Smooth muscle cell of the coronary artery (primary cell): Measurements from ENCODE around the gene RNU4-1. TPM values are rescaled to one million over a fixed set of nuclear protein-coding genes. Genes with fewer than 3 reads are reported as not detected.

ENCODE experiments used
- total RNA-seq: library from RNA; depleted of rRNA; stranded (reverse); fragments of >200 nt; gene quantifications from 2 replicates; pipeline ENCODE4 v1.2.3, GENCODE V29; 2014; ENCODE audit warnings: low replicate concordance

Gene RNU4-1
- under 0.01 and 55.9 TPM in 2 replicates for total RNA-seq

DNA sequence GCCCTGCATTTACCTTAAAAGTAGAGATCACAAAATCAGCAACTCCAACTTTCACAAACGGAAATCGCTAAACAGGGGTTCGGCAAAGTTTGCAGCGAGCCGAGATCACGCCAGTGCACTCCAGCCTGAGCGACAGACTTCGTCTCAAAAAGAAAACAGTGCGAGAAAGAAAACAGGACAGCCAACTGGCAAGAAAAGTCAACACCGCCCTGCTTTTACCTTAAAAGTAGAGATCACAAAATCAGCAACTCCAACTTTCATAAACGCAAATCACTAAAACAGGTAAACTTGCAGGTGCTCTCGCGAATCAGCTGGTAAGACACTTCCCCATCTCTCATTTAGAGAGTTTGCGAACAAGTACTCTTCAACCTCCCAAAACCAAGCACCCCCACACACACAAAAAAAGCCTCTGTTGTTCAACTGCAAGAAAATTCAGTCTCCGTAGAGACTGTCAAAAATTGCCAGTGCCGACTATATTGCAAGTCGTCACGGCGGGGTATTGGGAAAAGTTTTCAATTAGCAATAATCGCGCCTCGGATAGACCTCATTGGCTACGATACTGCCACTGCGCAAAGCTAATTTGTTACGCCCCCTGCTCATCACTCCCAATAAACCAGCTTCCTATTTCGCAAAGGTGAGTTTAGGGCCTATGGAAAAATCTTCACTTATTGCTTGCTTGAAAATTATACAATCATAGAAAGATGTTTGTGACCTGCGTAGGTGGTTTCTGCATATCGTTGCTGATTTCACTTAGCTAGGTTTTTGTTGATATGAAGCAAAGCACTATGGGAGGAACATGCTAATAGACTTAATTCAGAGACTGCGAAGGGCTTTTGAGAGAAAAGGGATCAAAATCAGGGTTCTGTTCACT, at the start of gene RNU4-1:
Gene RNU4-1 (minus strand): TSS at position 577 of the 871 bp plus-strand sequence.

DNA sequence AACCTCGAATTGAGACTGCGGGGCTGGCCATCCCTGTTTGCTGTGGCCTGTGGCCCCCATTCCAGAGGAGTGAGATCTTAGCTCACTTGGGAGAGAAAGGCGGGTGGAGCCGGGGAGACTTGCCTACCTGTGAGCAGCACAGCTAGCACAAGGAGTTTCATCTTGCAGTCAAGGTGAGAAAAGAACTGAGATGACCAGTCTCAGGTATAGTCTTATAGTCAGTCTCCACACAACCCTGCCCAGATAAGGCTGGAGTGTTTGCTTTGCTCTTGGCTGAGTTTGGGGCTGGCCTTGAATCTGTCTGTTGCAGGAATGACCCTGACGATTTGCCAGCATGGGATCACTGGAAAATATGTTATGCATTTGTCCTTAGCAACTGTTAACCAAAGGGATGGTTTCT, 34.6 kb upstream of the RNU4-1 start, which contains the start of gene PLA2G1B:
Gene PLA2G1B (minus strand): TSS at position 187 of the 400 bp plus-strand sequence. CDS start 26 bp downstream, at position 161.

DNA sequence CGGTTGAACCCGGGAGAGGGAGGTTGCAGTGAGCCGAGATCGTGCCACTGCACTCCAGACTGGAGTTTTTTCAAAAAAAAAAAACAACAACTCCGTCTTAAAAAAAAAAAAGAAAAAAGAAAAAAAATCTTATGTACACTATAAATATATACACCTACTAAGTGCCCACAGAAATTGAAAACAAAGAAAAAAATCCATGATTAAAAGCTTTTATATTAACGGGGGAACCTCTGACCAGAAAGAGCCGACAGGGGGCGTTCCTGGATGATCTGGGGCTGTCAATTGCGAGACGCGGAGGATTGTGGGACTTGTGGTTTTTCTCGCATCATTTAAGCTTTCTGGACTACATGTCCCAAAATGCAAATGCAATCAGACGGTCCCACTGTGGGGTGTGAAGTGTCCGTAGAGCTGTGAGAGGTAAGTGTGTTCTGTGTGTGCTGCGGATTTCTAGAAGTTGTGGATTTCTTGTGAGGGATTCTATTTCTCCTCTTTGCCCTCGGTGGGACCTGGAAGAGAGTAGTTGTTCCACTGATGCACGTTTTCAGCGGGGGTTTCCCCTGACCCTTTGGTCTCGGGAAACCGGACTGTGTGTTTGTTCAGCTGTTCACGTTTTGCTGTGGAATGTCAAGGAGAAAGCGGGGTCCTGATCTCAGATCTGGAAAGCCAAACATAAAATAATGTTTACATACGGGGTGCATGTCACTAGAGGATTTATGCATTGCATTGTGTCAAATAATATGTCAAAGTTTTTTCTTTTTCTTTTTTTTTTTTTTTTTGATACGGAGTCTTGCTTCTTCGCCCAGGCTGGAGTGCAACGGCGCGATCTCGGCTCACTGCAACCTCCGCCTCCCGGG, 9.2 kb upstream of the RNU4-1 start, which contains the start of gene SIRT4:
Gene SIRT4 (plus strand): TSS at position 360 of the 854 bp plus-strand sequence. CDS start 1,241 bp downstream, outside the sequence.

DNA sequence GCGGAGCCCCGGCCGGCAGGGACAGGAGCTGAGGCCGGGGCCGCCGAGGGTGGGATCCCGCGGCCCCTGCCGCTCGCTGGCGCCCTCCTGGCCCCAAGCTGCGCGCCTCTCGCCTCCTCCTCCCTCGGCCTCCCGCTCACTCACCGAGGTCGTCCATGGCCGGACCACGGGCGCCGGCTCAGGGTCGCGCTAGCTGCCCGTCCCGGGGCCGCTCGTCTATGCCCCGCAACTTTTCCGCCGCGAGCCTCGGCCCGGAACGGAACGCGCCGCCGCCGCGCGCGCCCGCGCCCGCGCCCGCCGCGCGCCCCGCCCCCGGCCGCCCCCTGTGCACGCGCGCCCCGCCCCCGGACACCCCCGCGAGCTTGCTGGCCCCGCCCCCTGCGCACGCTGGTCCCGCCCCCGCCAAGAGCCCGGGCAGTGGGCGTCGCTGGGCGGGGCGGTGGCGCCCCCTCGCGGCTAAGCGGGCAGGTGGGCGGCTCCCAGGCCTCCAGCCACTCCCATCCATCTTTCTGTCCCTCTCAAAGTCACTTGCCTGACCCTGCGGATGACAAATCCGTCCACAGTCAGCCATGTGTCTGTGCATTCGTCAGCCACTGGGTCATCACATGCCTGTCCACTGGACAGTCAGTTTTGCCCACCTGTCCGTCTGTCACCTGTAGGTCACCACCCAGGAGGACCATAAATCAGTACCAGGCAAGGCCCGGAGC, 27.4 kb downstream of the RNU4-1 start, which contains the start of gene PXN:
Gene PXN (minus strand): TSS at position 258 of the 707 bp plus-strand sequence. CDS start 101 bp downstream, at position 157.

Other genes starting within 250 kb of the RNU4-1 start
- 27.7 and 69.4 TPM in 2 replicates for gene RAB35, start 176.5 kb downstream of the RNU4-1 start, total RNA-seq
- 66.8 and 102 TPM in 2 replicates for gene GCN1, start 98.5 kb downstream of the RNU4-1 start, total RNA-seq
- 3,616 and 4,331 TPM in 2 replicates for gene RPLP0, start 92.1 kb downstream of the RNU4-1 start, total RNA-seq
- 4.4 and 22.3 TPM in 2 replicates for gene PXN, start 27.5 kb downstream of the RNU4-1 start, total RNA-seq
- gene RNU4-2, start 1.3 kb downstream of the RNU4-1 start, total RNA-seq = under 0.01 and 251 TPM in 2 replicates
- gene SIRT4, start 9.1 kb upstream of the RNU4-1 start, total RNA-seq = 1.5 and 2.9 TPM in 2 replicates
- gene PLA2G1B, start 34.5 kb upstream of the RNU4-1 start, total RNA-seq = not detected in 2 replicates
- gene MSI1, start 75.9 kb upstream of the RNU4-1 start, total RNA-seq = not detected in 2 replicates
- gene COX6A1, start 144.9 kb upstream of the RNU4-1 start, total RNA-seq = 546 and 838 TPM in 2 replicates
- gene TRIAP1, start 153.1 kb upstream of the RNU4-1 start, total RNA-seq = 14.6 and 24.8 TPM in 2 replicates
- gene GATC, start 153.2 kb upstream of the RNU4-1 start, total RNA-seq = 10.5 and 15.0 TPM in 2 replicates
- gene SRSF9, start 176.5 kb upstream of the RNU4-1 start, total RNA-seq = 216 and 271 TPM in 2 replicates
- gene DYNLL1, start 202.9 kb upstream of the RNU4-1 start, total RNA-seq = 304 and 347 TPM in 2 replicates
- 28.4 and 39.1 TPM in 2 replicates for gene COQ5, start 235.9 kb upstream of the RNU4-1 start, total RNA-seq
- 89.5 and 217 TPM in 2 replicates for gene RNF10, start 241.1 kb upstream of the RNU4-1 start, total RNA-seq